Measurements from ENCODE around the gene SIRPD. TPM values are rescaled to one million over a fixed set of nuclear protein-coding genes. Genes with fewer than 3 reads are reported as not detected.

SIRPD gene
- total RNA-seq, 1 experiment from 2014 or later, result not detected

- DNase-seq, result no peak
- no peaks in the 10 kb centered on the region for H3K9me3 ChIP-seq
Observed at GRCh38 chr20:1489325-1489724, 68.2 kb downstream of the SIRPD start.

GRCh38 chr20:1486566-1486965 is 70.9 kb downstream of the SIRPD start:
- H3K4me3 ChIP-seq, result no peak overlapping the region
- no peaks in the 10 kb centered on the region for H3K9me3 ChIP-seq
- no peak for DNase-seq
- no peaks in the 10 kb centered on the region for H3K27me3 ChIP-seq
- H3K36me3 ChIP-seq, result no peaks in the 10 kb centered on the region

More at GRCh38 chr20:1489325-1489724, 68.2 kb downstream of the SIRPD start:
- H3K4me3 ChIP-seq, result no peak overlapping the region
- H3K27me3 ChIP-seq, result no peaks in the 10 kb centered on the region
- H3K36me3 ChIP-seq, result no peaks in the 10 kb centered on the region

- H3K36me3 ChIP-seq, result no peaks in the 10 kb centered on the region
- no peaks in the 10 kb centered on the region for H3K9me3 ChIP-seq
- H3K27me3 ChIP-seq, result no peaks in the 10 kb centered on the region
- no peak for DNase-seq
- no peak overlapping the region for H3K4me3 ChIP-seq
Observed at GRCh38 chr20:1484438-1485116, 72.9 kb downstream of the SIRPD start.

Other genes starting within 250 kb of the SIRPD start
- 4.9 TPM in 1 of 2 replicates, not detected in the other for gene SDCBP2, start 228.6 kb downstream of the SIRPD start, total RNA-seq (2014; rRNA removed; shearing (Covaris generic); ENCODE audit: low replicate concordance)
- 146 TPM in 2 replicates for gene FKBP1A, start 164.7 kb downstream of the SIRPD start, total RNA-seq (2014; rRNA removed; shearing (Covaris generic); ENCODE audit: low replicate concordance)
- gene NSFL1C, start 90.9 kb downstream of the SIRPD start, total RNA-seq (2014; rRNA removed; shearing (Covaris generic); ENCODE audit: low replicate concordance), result 57.6 and 62.5 TPM in 2 replicates
- not detected in 2 replicates for gene SIRPB2, start 66.3 kb downstream of the SIRPD start, total RNA-seq (2014; rRNA removed; shearing (Covaris generic); ENCODE audit: low replicate concordance)
- gene SIRPB1, start 62.3 kb upstream of the SIRPD start, total RNA-seq (2014; rRNA removed; shearing (Covaris generic); ENCODE audit: low replicate concordance), result not detected in 2 replicates
- not detected in 2 replicates for gene SIRPG, start 100.1 kb upstream of the SIRPD start, total RNA-seq (2014; rRNA removed; shearing (Covaris generic); ENCODE audit: low replicate concordance)